ENCODE results near the gene GNB1L. TPM values are rescaled to one million over a fixed set of nuclear protein-coding genes. Genes with fewer than 3 reads are reported as not detected.

Gene GNB1L
- total and polyA plus RNA-seq, 2 experiments from 2014 or later = 14.3 to 16.5 TPM

DNA sequence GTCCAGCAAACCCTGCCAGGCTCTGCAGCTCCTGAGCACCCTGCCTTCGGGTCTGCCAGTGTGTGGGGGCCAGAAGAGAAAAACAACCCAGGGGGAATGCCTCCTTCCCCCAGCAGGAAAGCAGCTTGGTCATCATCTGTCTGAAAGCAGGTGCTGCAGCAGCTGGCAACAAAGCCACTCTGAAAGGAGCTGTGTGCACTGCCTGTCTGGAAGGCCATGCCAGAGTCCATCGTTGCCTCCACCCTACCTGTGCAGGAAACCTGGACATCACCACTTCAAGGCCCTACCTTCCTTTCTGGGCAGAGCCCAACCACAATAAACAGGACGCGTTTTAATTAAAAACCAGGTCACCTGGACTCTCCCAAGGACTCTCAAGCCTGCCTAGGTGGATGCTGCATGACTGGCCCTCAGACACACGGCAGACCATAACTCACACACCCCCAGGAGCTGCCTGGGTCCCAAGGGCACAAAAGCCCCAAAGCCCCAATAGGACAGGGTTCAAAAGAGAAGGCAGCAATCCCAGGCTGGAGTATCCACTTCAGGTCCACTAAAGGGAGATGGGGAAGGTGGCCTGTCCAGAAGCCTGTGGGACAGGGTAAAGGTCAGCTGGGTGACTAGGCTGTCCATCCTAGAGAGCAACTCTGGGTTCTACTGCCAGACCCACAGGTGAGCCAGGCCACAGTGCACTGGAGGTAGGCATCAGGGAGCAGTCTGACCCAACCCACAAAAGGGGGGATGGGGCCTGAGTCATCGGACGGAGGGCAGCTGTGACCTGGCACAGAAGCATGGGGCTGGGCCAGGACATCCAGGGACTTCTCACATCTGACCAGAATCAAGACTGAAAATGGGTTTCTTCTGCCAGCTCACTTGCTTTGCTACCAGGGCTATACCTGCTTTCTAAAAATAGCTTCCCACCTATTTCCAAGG is 6.1 kb downstream of the GNB1L start:
- Histone ChIP-seq H3K27me3 (replicated peaks; ENCODE audit: insufficient read depth) (no peaks in the 10 kb centered on the region), H2AFZ (no peak overlapping the region), H3F3A (ENCODE audit: insufficient read depth) (peaks cover 35% of the 10 kb centered on the region), H3K9me2 (ENCODE audit: insufficient read depth) (no peaks in the 10 kb centered on the region), H3K4me2 (ENCODE audit: unreplicated experiment) (no peak overlapping the region), H3K9ac (no peak overlapping the region), H3K4me1 (ENCODE audit: insufficient read depth) (peaks cover 30% of the 10 kb centered on the region), H3K27ac (no peak overlapping the region), H4K20me1 (ENCODE audit: insufficient read depth) (no peaks in the 10 kb centered on the region), H3K9me3 (ENCODE audit: low read depth) (no peaks in the 10 kb centered on the region), H3K36me3 (ENCODE audit: low read depth) (no peaks in the 10 kb centered on the region), H3K4me3 (no peak overlapping the region), H3K79me2 (ENCODE audit: insufficient read depth) (peaks cover 72% of the 10 kb centered on the region)
- WGBS, 2 experiments (ENCODE audit: low coverage in 1 of 2, low lambda C conversion rate in 2 of 2, missing lambda C conversion rate in 2 of 2) = 48 to 56% methylated on average over 7 of the region's 7 CpGs
- no peak for TF ChIP-seq EZH2phosphoT487 (IDR thresholded peaks at IDR 0.05; ENCODE audit: insufficient read depth, low read depth)
- no peak for TF ChIP-seq EZH2 (IDR thresholded peaks at IDR 0.05; ENCODE audit: insufficient read depth, poor library complexity, severe bottlenecking)
- in situ Hi-C loops (cut with MboI) = no loop called here
- peak; percentile 57 for DNase-seq

DNA sequence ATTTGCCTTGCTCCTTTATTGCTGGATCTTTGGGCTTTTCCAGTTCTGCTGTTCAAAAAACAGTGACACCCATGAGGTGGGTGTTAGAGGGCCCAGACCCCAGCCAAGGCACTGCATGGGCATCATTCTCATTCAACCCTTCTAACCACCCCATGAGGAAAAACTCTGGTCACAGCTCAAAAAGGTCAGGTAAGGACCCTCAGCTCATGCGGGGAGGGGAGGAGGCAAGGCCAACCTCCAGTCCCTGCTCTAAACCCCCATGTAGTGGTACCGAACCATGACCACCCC is 7.4 kb downstream of the GNB1L start:
- in situ Hi-C loops (cut with MboI) = no loop called here
- H3K4me1 ChIP-seq (ENCODE audit: insufficient read depth) = peaks cover 23% of the 10 kb centered on the region
- WGBS, 2 experiments (ENCODE audit: low coverage in 1 of 2, low lambda C conversion rate in 2 of 2, missing lambda C conversion rate in 2 of 2) = 90 to 97% methylated on average over 2 of the region's 2 CpGs

DNA sequence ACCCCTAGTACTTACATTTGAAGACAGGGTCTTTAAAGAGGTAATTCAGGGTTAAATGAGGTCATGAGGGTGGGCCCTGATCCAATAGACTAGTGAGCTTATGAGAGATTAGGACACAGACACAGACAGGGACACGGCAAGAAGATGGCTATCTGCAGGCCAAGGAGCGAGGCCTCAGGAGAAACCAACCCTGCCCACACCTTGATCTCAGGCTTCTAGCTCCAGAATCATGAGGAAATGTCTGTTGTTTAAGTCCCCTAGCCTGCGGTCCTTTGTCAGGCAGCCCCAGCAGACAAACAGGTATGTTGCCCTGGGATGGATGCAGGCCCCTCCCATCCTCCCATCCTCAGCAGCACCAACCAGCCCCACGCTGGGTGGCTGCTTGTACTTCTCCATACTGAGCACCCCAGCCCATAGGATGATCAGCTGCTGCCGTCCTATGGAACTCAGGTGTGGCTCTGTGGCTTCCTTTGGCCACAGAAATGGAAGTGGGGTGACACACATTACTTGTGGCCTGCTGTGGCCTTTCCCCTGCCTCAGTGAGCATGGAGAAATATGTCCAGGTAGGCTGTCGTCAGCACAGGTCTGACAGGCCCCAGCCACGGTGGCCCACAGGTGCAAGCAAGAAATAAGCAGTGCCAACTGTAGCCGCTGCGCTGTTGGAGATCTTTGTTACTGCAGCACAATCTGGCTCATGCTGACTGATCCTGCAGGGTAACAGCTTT is 7.9 kb downstream of the GNB1L start:
- Histone ChIP-seq H3K9ac (no peak overlapping the region), H3K79me2 (ENCODE audit: insufficient read depth) (peaks cover 68% of the 10 kb centered on the region), H3K4me2 (ENCODE audit: unreplicated experiment) (no peak overlapping the region), H4K20me1 (ENCODE audit: insufficient read depth) (no peaks in the 10 kb centered on the region), H3K9me2 (ENCODE audit: insufficient read depth) (no peaks in the 10 kb centered on the region), H3K36me3 (ENCODE audit: low read depth) (no peaks in the 10 kb centered on the region), H3K27ac (no peak overlapping the region), H3K4me3 (no peak overlapping the region), H3K4me1 (ENCODE audit: insufficient read depth) (peaks cover 21% of the 10 kb centered on the region), H3K27me3 (replicated peaks; ENCODE audit: insufficient read depth) (no peaks in the 10 kb centered on the region), H2AFZ (no peak overlapping the region), H3K9me3 (ENCODE audit: low read depth) (no peaks in the 10 kb centered on the region), H3F3A (ENCODE audit: insufficient read depth) (peaks cover 35% of the 10 kb centered on the region)
- no peak for DNase-seq
- WGBS, 2 experiments (ENCODE audit: low coverage in 1 of 2, low lambda C conversion rate in 2 of 2, missing lambda C conversion rate in 2 of 2) = 93 to 95% methylated on average over 9 of the region's 9 CpGs
- in situ Hi-C loops (cut with MboI) = no loop called here
- TF ChIP-seq EZH2 (IDR thresholded peaks at IDR 0.05; ENCODE audit: insufficient read depth, poor library complexity, severe bottlenecking) (no peak), EZH2phosphoT487 (IDR thresholded peaks at IDR 0.05; ENCODE audit: insufficient read depth, low read depth) (no peak)

More for the DNA sequence above, 7.4 kb downstream of the GNB1L start:
- H3K4me3 ChIP-seq = no peak overlapping the region
- H3K79me2 ChIP-seq (ENCODE audit: insufficient read depth) = peaks cover 71% of the 10 kb centered on the region
- H3K9ac ChIP-seq = no peak overlapping the region
- no peaks in the 10 kb centered on the region for H3K9me2 ChIP-seq (ENCODE audit: insufficient read depth)
- no peak overlapping the region for H3K27ac ChIP-seq
- no peaks in the 10 kb centered on the region for H3K27me3 ChIP-seq (replicated peaks; ENCODE audit: insufficient read depth)
- H3F3A ChIP-seq (ENCODE audit: insufficient read depth) = peaks cover 35% of the 10 kb centered on the region
- H4K20me1 ChIP-seq (ENCODE audit: insufficient read depth) = no peaks in the 10 kb centered on the region
- TF ChIP-seq EZH2phosphoT487 (IDR thresholded peaks at IDR 0.05; ENCODE audit: insufficient read depth, low read depth) (no peak), EZH2 (IDR thresholded peaks at IDR 0.05; ENCODE audit: insufficient read depth, poor library complexity, severe bottlenecking) (no peak)
- no peaks in the 10 kb centered on the region for H3K9me3 ChIP-seq (ENCODE audit: low read depth)
- H3K4me2 ChIP-seq (ENCODE audit: unreplicated experiment) = no peak overlapping the region
- H2AFZ ChIP-seq = no peak overlapping the region
- DNase-seq = no peak
- H3K36me3 ChIP-seq (ENCODE audit: low read depth) = no peaks in the 10 kb centered on the region

DNA sequence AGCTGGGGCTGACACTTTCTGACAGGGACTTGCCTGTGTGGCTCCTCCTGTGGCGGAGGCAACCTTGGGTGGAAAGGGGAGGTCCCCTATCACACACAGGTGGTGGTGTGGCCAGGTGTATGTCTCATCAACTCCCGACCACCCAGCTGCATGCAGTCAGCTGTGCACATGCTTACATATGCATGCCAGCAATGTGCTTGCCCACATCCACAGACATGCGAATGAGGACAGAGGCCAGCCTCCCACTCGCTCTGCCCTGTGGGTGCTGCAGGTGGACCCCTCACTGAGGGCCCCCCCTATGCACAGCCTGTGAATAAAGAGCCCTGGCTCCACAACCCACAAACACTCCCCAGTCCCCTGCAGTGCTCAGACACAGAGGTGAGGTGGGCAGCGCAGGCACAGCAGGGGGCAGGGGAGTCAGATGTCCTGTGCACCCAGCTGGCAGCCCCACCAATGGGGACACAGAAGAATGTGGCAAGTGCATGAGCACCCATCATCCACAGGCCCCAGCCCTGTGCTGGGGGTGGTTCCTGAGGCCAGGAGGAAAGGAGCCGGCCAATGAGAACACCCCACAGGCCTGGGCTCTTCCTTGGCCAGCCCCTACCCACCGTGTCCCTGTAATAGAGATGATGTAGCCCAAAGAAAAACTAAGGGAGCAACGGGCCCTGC is 9.5 kb downstream of the GNB1L start:
- Histone ChIP-seq H3K4me1 (ENCODE audit: insufficient read depth) (peaks cover 21% of the 10 kb centered on the region), H4K20me1 (ENCODE audit: insufficient read depth) (no peaks in the 10 kb centered on the region), H3F3A (ENCODE audit: insufficient read depth) (peaks cover 35% of the 10 kb centered on the region), H3K4me3 (no peak overlapping the region), H3K79me2 (ENCODE audit: insufficient read depth) (peaks cover 63% of the 10 kb centered on the region), H3K27me3 (replicated peaks; ENCODE audit: insufficient read depth) (no peaks in the 10 kb centered on the region), H3K9ac (peak overlapping the region; percentile 71), H3K9me3 (ENCODE audit: low read depth) (no peaks in the 10 kb centered on the region), H3K9me2 (ENCODE audit: insufficient read depth) (no peaks in the 10 kb centered on the region), H3K36me3 (ENCODE audit: low read depth) (no peaks in the 10 kb centered on the region), H3K27ac (peak overlapping the region; percentile 89), H2AFZ (no peak overlapping the region), H3K4me2 (ENCODE audit: unreplicated experiment) (peak overlapping the region; percentile 65)
- WGBS, 2 experiments (ENCODE audit: low coverage in 1 of 2, low lambda C conversion rate in 2 of 2, missing lambda C conversion rate in 2 of 2) = 80 to 82% methylated on average over 8 of the region's 8 CpGs
- peak; percentile 12 for DNase-seq
- in situ Hi-C loops (cut with MboI) = no loop called here
- TF ChIP-seq EZH2 (IDR thresholded peaks at IDR 0.05; ENCODE audit: insufficient read depth, poor library complexity, severe bottlenecking) (no peak), EZH2phosphoT487 (IDR thresholded peaks at IDR 0.05; ENCODE audit: insufficient read depth, low read depth) (no peak)

All from GM23248 (cell line).